ENCODE results near the gene CASZ1.

CASZ1 gene

DNA sequence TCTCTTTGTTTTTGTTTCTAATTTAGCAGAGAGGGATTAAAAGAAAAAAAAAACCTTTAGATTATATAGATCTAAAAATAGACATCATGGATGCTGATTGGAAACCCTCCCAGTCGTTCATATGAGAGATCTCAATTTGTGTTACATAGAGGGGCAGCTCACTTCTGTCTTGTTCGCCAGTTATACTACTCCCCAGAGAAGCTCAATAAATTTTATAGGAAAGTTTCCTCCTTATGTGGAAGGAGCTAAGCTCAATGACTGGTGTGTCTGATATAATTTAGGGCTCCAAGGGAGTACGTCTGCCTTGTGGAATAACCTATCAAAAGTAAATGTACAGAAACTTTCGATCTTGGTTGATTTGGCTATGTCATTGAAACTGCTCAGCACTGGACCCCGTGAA, 204.1 kb downstream of the CASZ1 start:
- TF ChIP-seq, protein P1, sequence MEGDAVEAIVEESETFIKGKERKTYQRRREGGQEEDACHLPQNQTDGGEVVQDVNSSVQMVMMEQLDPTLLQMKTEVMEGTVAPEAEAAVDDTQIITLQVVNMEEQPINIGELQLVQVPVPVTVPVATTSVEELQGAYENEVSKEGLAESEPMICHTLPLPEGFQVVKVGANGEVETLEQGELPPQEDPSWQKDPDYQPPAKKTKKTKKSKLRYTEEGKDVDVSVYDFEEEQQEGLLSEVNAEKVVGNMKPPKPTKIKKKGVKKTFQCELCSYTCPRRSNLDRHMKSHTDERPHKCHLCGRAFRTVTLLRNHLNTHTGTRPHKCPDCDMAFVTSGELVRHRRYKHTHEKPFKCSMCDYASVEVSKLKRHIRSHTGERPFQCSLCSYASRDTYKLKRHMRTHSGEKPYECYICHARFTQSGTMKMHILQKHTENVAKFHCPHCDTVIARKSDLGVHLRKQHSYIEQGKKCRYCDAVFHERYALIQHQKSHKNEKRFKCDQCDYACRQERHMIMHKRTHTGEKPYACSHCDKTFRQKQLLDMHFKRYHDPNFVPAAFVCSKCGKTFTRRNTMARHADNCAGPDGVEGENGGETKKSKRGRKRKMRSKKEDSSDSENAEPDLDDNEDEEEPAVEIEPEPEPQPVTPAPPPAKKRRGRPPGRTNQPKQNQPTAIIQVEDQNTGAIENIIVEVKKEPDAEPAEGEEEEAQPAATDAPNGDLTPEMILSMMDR (IDR thresholded peaks at IDR 0.05; ENCODE audit: extremely low read depth, missing control alignments), result no peak
- DNase-seq (ENCODE audit: low spot score), result no peak

- no peak for DNase-seq (ENCODE audit: low spot score)
- TF ChIP-seq, protein P1 (IDR thresholded peaks at IDR 0.05; ENCODE audit: extremely low read depth, missing control alignments), result no peak
Measured at GRCh38 chr1:10591010-10591409, 205.4 kb downstream of the CASZ1 start.

DNA sequence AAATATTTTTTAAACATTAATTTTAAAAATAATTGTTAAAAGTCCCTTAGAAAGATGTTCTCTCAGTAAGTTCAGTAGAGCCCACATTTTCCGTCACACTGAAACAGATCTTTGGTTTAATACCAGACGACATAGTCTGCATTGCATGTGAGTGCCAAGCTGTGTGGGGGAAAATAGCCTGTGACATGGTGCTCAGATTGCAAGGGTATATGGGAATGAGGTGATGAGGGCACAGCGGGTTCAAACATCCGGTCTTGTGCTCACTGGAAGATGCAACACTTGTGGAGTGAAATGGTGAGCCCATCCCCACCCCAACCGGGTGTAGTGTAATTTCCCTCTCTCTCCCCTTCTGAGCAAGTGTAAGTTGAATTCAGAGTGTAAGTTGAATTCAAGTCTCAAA, 207.4 kb downstream of the CASZ1 start:
- TF ChIP-seq, protein P1 (IDR thresholded peaks at IDR 0.05; ENCODE audit: extremely low read depth, missing control alignments), result no peak
- no peak for DNase-seq (ENCODE audit: low spot score)

GRCh38 chr1:10588640-10589039, 207.8 kb downstream of the CASZ1 start:
- DNase-seq (ENCODE audit: low spot score), result no peak
- TF ChIP-seq, protein P1 (IDR thresholded peaks at IDR 0.05; ENCODE audit: extremely low read depth, missing control alignments), result no peak
